Endothelial cell of umbilical vein (primary cell): ENCODE measurements around the gene PHC3. TPM values are rescaled to one million over a fixed set of nuclear protein-coding genes. Genes with fewer than 3 reads are reported as not detected.
A peak's percentile ranks its signal among the peaks of the same experiment; 100 is the strongest.

Source experiments
- BruUV-seq: library from RNA; stranded (reverse); fragments of 400-500 nt; replicated peaks from 2 replicates; lab custom pipeline; 2021; lab: Mats Ljungman, UMichigan
- CTCF ChIA-PET: fragments of 300-600, 350-600 bp; sonication (Branson Sonifier 250); formaldehyde crosslinking; loops from one replicate; lab custom pipeline; 2021; ENCODE audit warnings: antibody characterized with exemption, inconsistent platforms; lab: Charles Lee
- POLR2A ChIA-PET: fragments of 300-600, 350-600 bp; sonication (Branson Sonifier 250); formaldehyde crosslinking; loops from one replicate; lab custom pipeline; 2021; ENCODE audit warnings: antibody characterized with exemption, inconsistent platforms; lab: Charles Lee
- DNase-seq: peaks from one replicate; pipeline ENCODE4 v3.0.0-alpha.2; 2011; ENCODE audit warnings: low read depth, low spot score
- FAIRE-seq: peaks from 2 replicates; lab custom pipeline; 2011; peaks lifted over from hg19 to GRCh38; lab: Jason Lieb, UNC
- H2AFZ ChIP-seq: 2 replicates; pipeline ENCODE4 v1.6.0; 2012; ENCODE audit warnings: low read depth, low read length, control low read depth, inconsistent platforms
- H3K27ac ChIP-seq: 2 replicates; pipeline ENCODE4 v1.5.1; 2011; ENCODE audit warnings: low read depth, mild to moderate bottlenecking, control low read depth, low read length, moderate library complexity; ENCODE audit not compliant: insufficient read depth
- H3K27me3 ChIP-seq, 2 experiments: 2 replicates each; pipeline versions ENCODE4 v1.6.0 to v1.6.1; 2011; ENCODE audit warnings: low read length in 2 of 2, mixed read lengths in 1 of 2; ENCODE audit not compliant: control insufficient read depth in 2 of 2, insufficient read depth in 2 of 2
- H3K36me3 ChIP-seq, 2 experiments: 2 replicates in 1 of 2; 3 replicates in 1 of 2; pipeline ENCODE4 v1.5.1; 2011; ENCODE audit warnings: low read length in 2 of 2, mild to moderate bottlenecking in 1 of 2, moderate library complexity in 1 of 2; ENCODE audit not compliant: control insufficient read depth in 2 of 2, insufficient read depth in 2 of 2; ENCODE audit errors: extremely low read depth in 1 of 2
- H3K4me1 ChIP-seq: 3 replicates; pipeline ENCODE4 v1.5.1; 2011; ENCODE audit warnings: mild to moderate bottlenecking, low read length; ENCODE audit not compliant: control insufficient read depth, insufficient read depth; ENCODE audit errors: extremely low read depth
- H3K4me2 ChIP-seq: 2 replicates; pipeline ENCODE4 v1.6.1; 2011; ENCODE audit warnings: low read length, control low read depth, mixed read lengths; ENCODE audit not compliant: insufficient read depth
- H3K4me3 ChIP-seq, 3 experiments: fragments of 200-600 bp in 1 of 3; sonication (generic), shearing (Covaris generic) in 1 of 3; replicated peaks in 1 of 3; 2 replicates each; pipeline ENCODE4 v1.5.1; 2011 to 2016; ENCODE audit warnings: control low read depth in 3 of 3, low read length in 3 of 3, mild to moderate bottlenecking in 2 of 3, inconsistent platforms in 1 of 3, low read depth in 1 of 3, moderate library complexity in 1 of 3; ENCODE audit not compliant: insufficient read depth in 1 of 3
- H3K79me2 ChIP-seq: 2 replicates; pipeline ENCODE4 v1.6.0; 2012; ENCODE audit warnings: low read length, inconsistent platforms; ENCODE audit not compliant: control insufficient read depth, insufficient read depth
- H3K9ac ChIP-seq: replicated peaks from 2 replicates; pipeline ENCODE3; 2011; ENCODE audit warnings: low read length, control low read depth; ENCODE audit not compliant: insufficient read depth; ENCODE audit errors: extremely low read depth
- H3K9me1 ChIP-seq: replicated peaks from 3 replicates; pipeline ENCODE4 v1.6.0; 2011; ENCODE audit warnings: mild to moderate bottlenecking, low read length; ENCODE audit not compliant: control insufficient read depth, insufficient read depth; ENCODE audit errors: extremely low read depth
- H3K9me3 ChIP-seq: replicated peaks from 2 replicates; pipeline ENCODE4 v1.5.1; 2012; ENCODE audit warnings: low read length, inconsistent platforms; ENCODE audit not compliant: control insufficient read depth, insufficient read depth
- H4K20me1 ChIP-seq: replicated peaks from 2 replicates; pipeline ENCODE3; 2011; ENCODE audit warnings: mild to moderate bottlenecking, low read length; ENCODE audit not compliant: control insufficient read depth, insufficient read depth; ENCODE audit errors: extremely low read depth
- CTCF ChIP-seq, 2 donors: IDR thresholded peaks; 1 replicate in 1 of 2; 2 replicates in 1 of 2; pipeline ENCODE4 v1.5.1; 2011; ENCODE audit warnings: low read length in 2 of 2, mild to moderate bottlenecking in 2 of 2, moderate library complexity in 2 of 2, control low read depth in 1 of 2, inconsistent platforms in 1 of 2, low read depth in 1 of 2; ENCODE audit not compliant: insufficient read depth in 1 of 2; ENCODE audit errors: extremely low read depth in 1 of 2
- EZH2 ChIP-seq: IDR thresholded peaks from 2 replicates; pipeline ENCODE4 v1.6.1; 2012; ENCODE audit warnings: borderline replicate concordance, low read depth, mild to moderate bottlenecking, moderate library complexity, low read length, inconsistent platforms; ENCODE audit not compliant: severe bottlenecking
- FOS ChIP-seq: IDR thresholded peaks from 2 replicates; pipeline ENCODE4 v1.6.1; 2011; ENCODE audit warnings: mild to moderate bottlenecking, low read length, moderate library complexity, borderline replicate concordance; ENCODE audit not compliant: insufficient read depth
- GATA2 ChIP-seq: IDR thresholded peaks from 2 replicates; pipeline ENCODE4 v1.7.0; 2011; ENCODE audit warnings: low read depth, mild to moderate bottlenecking, moderate library complexity, mixed read lengths, low read length; ENCODE audit not compliant: insufficient read length, insufficient read depth
- JUN ChIP-seq: IDR thresholded peaks from 2 replicates; pipeline ENCODE4 v1.6.1; 2011; ENCODE audit warnings: borderline replicate concordance, low read depth; ENCODE audit not compliant: insufficient read length, insufficient read depth
- MAX ChIP-seq: IDR thresholded peaks from 2 replicates; pipeline ENCODE4 v1.6.1; 2011; ENCODE audit not compliant: insufficient read depth, insufficient read length
- MYC ChIP-seq: IDR thresholded peaks from one replicate; pipeline ENCODE4 v1.6.1; 2011; ENCODE audit warnings: mild to moderate bottlenecking, low read depth, low read length
- POLR2A ChIP-seq: IDR thresholded peaks from 2 replicates; pipeline ENCODE4 v1.6.1; 2012; ENCODE audit warnings: low read depth, mild to moderate bottlenecking, control low read depth, low read length
- POLR2AphosphoS5 ChIP-seq: IDR thresholded peaks from 2 replicates; pipeline ENCODE4 v1.6.1; 2012; ENCODE audit warnings: low read depth, mild to moderate bottlenecking, control low read depth, low read length, moderate library complexity; ENCODE audit not compliant: insufficient read depth
- dilution Hi-C: fragments of 300-500 bp; cut with MboI; formaldehyde crosslinking; loops from one replicate; pipeline ENCODE4 v1.15.0; 2019; ENCODE audit warnings: low sequenced_read_pairs; ENCODE audit not compliant: extremely low pct_ligation_motif_present
- intact Hi-C: fragments of 100-400 bp; cut with micrococcal nuclease; formaldehyde crosslinking; loops from one replicate; pipeline ENCODE4 v1.10.0; 2022
- polyA plus RNA-seq, 4 experiments: library from polyadenylated mRNA; depleted of rRNA in 3 of 4; stranded (reverse) in 3 of 4; unstranded in 1 of 4; fragments of >200 nt; gene quantifications; 2 replicates each; pipeline versions ENCODE4 v1.2.1 to v1.2.3, GENCODE V29; 2011 to 2012; ENCODE audit warnings: missing spikeins in 1 of 4
- total RNA-seq: library from RNA; stranded (reverse); gene quantifications from 2 replicates; pipeline ENCODE4 v1.2.3, GENCODE V29; 2021

Gene PHC3
- total and polyA plus RNA-seq, 2 donors (not counting 3 experiments of a cell fraction or from before 2014, with no cell fraction given) = 35.7 to 45.8 TPM

- ChIA-PET POLR2A (interaction anchor here (0.8 kb wide), 1 partner anchor 21 kb away, joined by 3 read pairs; no protein-coding TSS in a partner anchor), CTCF (interaction anchor here (1.7 kb wide), 1 partner anchor 11 kb away, joined by 9 read pairs; no protein-coding TSS in a partner anchor)
- Histone ChIP-seq H3K4me2 (no peak overlapping the region), H3K9me1 (no peaks in the 10 kb centered on the region), H3K9me3 (no peaks in the 10 kb centered on the region), H3K9ac (no peak overlapping the region), H3K79me2 (no peaks in the 10 kb centered on the region), H3K4me3 (no peak overlapping the region), H3K4me1 (no peaks in the 10 kb centered on the region), H3K27me3 (no peaks in the 10 kb centered on the region), H3K36me3 (peaks cover 7 to 9% of the 10 kb centered on the region in 2 experiments), H2AFZ (no peak overlapping the region), H3K27ac (no peak overlapping the region), H4K20me1 (no peaks in the 10 kb centered on the region)
- intact Hi-C loops = no loop called here
- dilution Hi-C loops = no loop called here
- no peak for FAIRE-seq
- no peak for DNase-seq
- TSS peak; percentile 61 for BruUV-seq
- no peak for TF ChIP-seq MYC
- no peak for TF ChIP-seq EZH2
- no peak for TF ChIP-seq POLR2A
- TF ChIP-seq POLR2AphosphoS5 = no peak
- TF ChIP-seq MAX = no peak
- TF ChIP-seq FOS = no peak
- TF ChIP-seq GATA2 = no peak
- no peak for TF ChIP-seq CTCF (IDR thresholded peaks at IDR 0.05; ENCODE audit: extremely low read depth in 1 of 2, insufficient read depth in 1 of 2, low read depth in 1 of 2, low read length in 2 of 2)
- no peak for TF ChIP-seq JUN
Measured at GRCh38 chr3:170128977-170129431, 52.5 kb downstream of the PHC3 start.
